Measurements from ENCODE around the gene FKBP6.
"Not testable (repeated sequence)": the region's sequence is repeated elsewhere in the genome, so short reads cannot be mapped to it uniquely, and the experiment has no call there.

- TF ChIP-seq CTCF, POLR2A (IDR thresholded peaks at IDR 0.05): not testable (repeated sequence)
These were observed 512 bp upstream of the FKBP6 start for GRCh38 chr7:73327449-73327848.
